Astrocyte of the cerebellum (primary cell): Measurements from ENCODE around the gene ZNF608.
A peak's percentile ranks its signal among the peaks of the same experiment; 100 is the strongest.

Experiments used
- DNase-seq: peaks from one replicate; pipeline ENCODE4 v3.0.0-alpha.2; 2011; ENCODE audit warnings: low read depth
- H3K4me3 ChIP-seq: 2 replicates; pipeline ENCODE4 v1.5.1; 2011; ENCODE audit warnings: mild to moderate bottlenecking, low read depth, low read length, moderate library complexity
- CTCF ChIP-seq: IDR thresholded peaks from 2 replicates; pipeline ENCODE4 v1.5.1; 2012; ENCODE audit warnings: low read length, low read depth, moderate library complexity, mild to moderate bottlenecking; ENCODE audit errors: missing control alignments
- in situ Hi-C: cut with HindIII; loops from 2 replicates; pipeline ENCODE4 v1.10.0; 2017; ENCODE audit warnings: low sequenced_read_pairs

ZNF608 gene

GRCh38 chr5:124746916-124747790 is 714 bp upstream of the ZNF608 start:
- in situ Hi-C loops: no loop called here
- TF ChIP-seq CTCF: no peak
- DNase-seq: peak; percentile 91
- H3K4me3 ChIP-seq: peak overlapping the region; percentile 71

- in situ Hi-C loops: no loop called here
- peak overlapping the region; percentile 71 for H3K4me3 ChIP-seq
- no peak for DNase-seq
- no peak for TF ChIP-seq CTCF
Observed at GRCh38 chr5:124745007-124745927, 1.2 kb downstream of the ZNF608 start.

- in situ Hi-C loops: loop anchor here (5.0 kb wide), 1 partner anchor 87 kb away; no protein-coding TSS in a partner anchor
- peak; percentile 11 for TF ChIP-seq CTCF
- DNase-seq: no peak
- H3K4me3 ChIP-seq: peak overlapping the region; percentile 71
Observed at GRCh38 chr5:124744170-124744971, 2.1 kb downstream of the ZNF608 start.

- no peak for TF ChIP-seq CTCF
- H3K4me3 ChIP-seq: peak overlapping the region; percentile 71
- no peak for DNase-seq
- in situ Hi-C loops: loop anchor here (5.0 kb wide), 1 partner anchor 86 kb away; no protein-coding TSS in a partner anchor
Observed at GRCh38 chr5:124743602-124744169, 2.8 kb downstream of the ZNF608 start.

GRCh38 chr5:124742983-124743601 is 3.3 kb downstream of the ZNF608 start:
- in situ Hi-C loops: loop anchor here (5.0 kb wide), 1 partner anchor 86 kb away; no protein-coding TSS in a partner anchor
- peak; percentile 84 for DNase-seq
- TF ChIP-seq CTCF: no peak
- H3K4me3 ChIP-seq: peak overlapping the region; percentile 71
